HCT116 (cell line): ENCODE data around the gene MTA2. TPM values are rescaled to one million over a fixed set of nuclear protein-coding genes. Genes with fewer than 3 reads are reported as not detected.

Experiments
- ATAC-seq: fragments of 200-7000 bp; cut with Tn5 transposase; 2 replicates; pipeline ENCODE4 v1.9.1; 2020; ENCODE audit warnings: mild to moderate bottlenecking, moderate library complexity
- BruUV-seq: library from RNA; stranded (reverse); fragments of 400-500 nt; replicated peaks from 2 replicates; lab custom pipeline; 2021; lab: Mats Ljungman, UMichigan
- CTCF ChIA-PET: fragments of 300-600 bp; sonication (Branson Sonifier 250); formaldehyde crosslinking; loops from one replicate; lab custom pipeline; 2021; ENCODE audit warnings: antibody characterized with exemption; lab: Charles Lee
- POLR2A ChIA-PET: fragments of 300-600, 350-600 bp; sonication (Branson Sonifier 250); formaldehyde crosslinking; loops from one replicate; lab custom pipeline; 2021; ENCODE audit warnings: antibody characterized with exemption; lab: Charles Lee
- RAD21 ChIA-PET, 2 experiments: fragments of 300-600 bp; sonication (Branson Sonifier 250); formaldehyde crosslinking; loops; one replicate each; lab custom pipeline; 2023; ENCODE audit warnings: low total read pairs in 2 of 2; ENCODE audit not compliant: uncharacterized antibody in 2 of 2, unreplicated experiment in 2 of 2, low non-redundant PET in 1 of 2; lab: Charles Lee
- DNase-seq: peaks from one replicate; pipeline ENCODE4 v3.0.0-alpha.2; 2010; ENCODE audit warnings: low read depth, low spot score
- H2AFZ ChIP-seq: fragments of 200-600 bp; shearing (Covaris generic), sonication (generic); 2 replicates; pipeline ENCODE4 v1.6.1; 2017; ENCODE audit warnings: low read depth, mixed run types, mixed read lengths, antibody characterized with exemption, low read length; ENCODE audit not compliant: poor library complexity, severe bottlenecking
- H3K27ac ChIP-seq: 2 replicates; pipeline ENCODE4 v1.5.1; 2012; ENCODE audit warnings: low read depth, low read length
- H3K27me3 ChIP-seq: fragments of 200-600 bp; sonication (generic); 2 replicates; pipeline ENCODE4 v1.6.1; 2016; ENCODE audit warnings: mixed run types, low read length, mixed read lengths; ENCODE audit not compliant: insufficient read depth
- H3K36me3 ChIP-seq, 2 experiments: fragments of 200-500 bp in 1 of 2; fragments of 200-600 bp in 1 of 2; sonication (Bioruptor generic) in 1 of 2; sonication (generic) in 1 of 2; 2 replicates each; pipeline versions ENCODE4 v1.5.1 to v1.6.1; 2014 to 2016; ENCODE audit warnings: low read length in 2 of 2, inconsistent platforms in 1 of 2, mixed read lengths in 1 of 2, mixed run types in 1 of 2; ENCODE audit not compliant: insufficient read depth in 2 of 2, control insufficient read depth in 1 of 2
- H3K4me1 ChIP-seq, 2 experiments: fragments of 200-600 bp in 1 of 2; sonication (generic) in 1 of 2; 2 replicates each; pipeline versions ENCODE4 v1.5.1 to v1.6.1; 2012 to 2017; ENCODE audit warnings: low read length in 2 of 2, inconsistent platforms in 1 of 2, mild to moderate bottlenecking in 1 of 2, mixed read lengths in 1 of 2, mixed run types in 1 of 2, moderate library complexity in 1 of 2; ENCODE audit not compliant: insufficient read depth in 2 of 2, control insufficient read depth in 1 of 2
- H3K4me2 ChIP-seq: fragments of 200-600 bp; sonication (generic); 2 replicates; pipeline ENCODE4 v1.6.1; 2017; ENCODE audit warnings: mixed run types, low read length, mixed read lengths
- H3K4me3 ChIP-seq, 2 experiments: fragments of 200-600 bp in 1 of 2; sonication (generic) in 1 of 2; replicated peaks in 1 of 2; 2 replicates each; pipeline ENCODE4 v1.5.1; 2011 to 2016; ENCODE audit warnings: low read length in 2 of 2, control low read depth in 1 of 2, low read depth in 1 of 2, mild to moderate bottlenecking in 1 of 2, mixed read lengths in 1 of 2, mixed run types in 1 of 2
- H3K79me2 ChIP-seq: fragments of 200-600 bp; sonication (generic); 2 replicates; pipeline ENCODE4 v1.6.1; 2017; ENCODE audit warnings: mild to moderate bottlenecking, mixed run types, low read length, moderate library complexity, mixed read lengths; ENCODE audit not compliant: insufficient read depth
- H3K9ac ChIP-seq: fragments of 200-600 bp; sonication (generic); 2 replicates; pipeline ENCODE4 v1.6.1; 2016; ENCODE audit warnings: low read length, mixed read lengths
- H3K9me2 ChIP-seq: fragments of 200-600 bp; sonication (generic), shearing (Covaris generic); 2 replicates; pipeline ENCODE4 v1.6.1; 2017; ENCODE audit warnings: mixed run types, mild to moderate bottlenecking, moderate library complexity; ENCODE audit not compliant: insufficient read depth
- H3K9me3 ChIP-seq, 2 experiments: fragments of 200-500 bp in 1 of 2; fragments of 200-600 bp in 1 of 2; sonication (Bioruptor generic) in 1 of 2; sonication (generic) in 1 of 2; 2 replicates each; pipeline ENCODE4 v1.6.1; 2014 to 2017; ENCODE audit warnings: low read length in 2 of 2, mixed read lengths in 2 of 2, inconsistent platforms in 1 of 2, low read depth in 1 of 2, mild to moderate bottlenecking in 1 of 2, mixed run types in 1 of 2, moderate library complexity in 1 of 2; ENCODE audit not compliant: control insufficient read depth in 1 of 2, insufficient read depth in 1 of 2
- H4K20me1 ChIP-seq: fragments of 200-600 bp; sonication (generic), shearing (Covaris generic); 2 replicates; pipeline ENCODE4 v1.6.1; 2017; ENCODE audit warnings: mixed run types, mild to moderate bottlenecking, moderate library complexity; ENCODE audit not compliant: insufficient read depth
- ATF3 ChIP-seq: IDR thresholded peaks from 2 replicates; pipeline ENCODE4 v1.6.1; 2012
- CEBPB ChIP-seq: IDR thresholded peaks from 2 replicates; pipeline ENCODE4 v1.6.1; 2012; ENCODE audit warnings: low read depth
- EGR1 ChIP-seq: IDR thresholded peaks from 2 replicates; pipeline ENCODE4 v1.6.1; 2012; ENCODE audit warnings: low read depth
- EZH2phosphoT487 ChIP-seq: fragments of 200-600 bp; IDR thresholded peaks from 2 replicates; pipeline ENCODE4 v1.6.1; 2018; ENCODE audit warnings: antibody characterized with exemption, borderline replicate concordance
- FOSL1 ChIP-seq: IDR thresholded peaks from 2 replicates; pipeline ENCODE4 v1.6.1; 2012; ENCODE audit warnings: low read depth
- JUND ChIP-seq: IDR thresholded peaks from 2 replicates; pipeline ENCODE4 v1.6.1; 2012
- MAX ChIP-seq: IDR thresholded peaks from 2 replicates; pipeline ENCODE4 v1.6.1; 2012
- POLR2A ChIP-seq: IDR thresholded peaks from 2 replicates; pipeline ENCODE4 v1.7.0; 2011; ENCODE audit warnings: borderline replicate concordance; ENCODE audit not compliant: insufficient read depth, insufficient read length; ENCODE audit errors: extremely low read depth
- POLR2AphosphoS5 ChIP-seq: IDR thresholded peaks from 2 replicates; pipeline ENCODE4 v1.6.1; 2011; ENCODE audit warnings: mild to moderate bottlenecking, low read depth, low read length, moderate library complexity
- RAD21 ChIP-seq: IDR thresholded peaks from 2 replicates; pipeline ENCODE4 v1.6.1; 2012; ENCODE audit warnings: low read depth, mild to moderate bottlenecking
- REST ChIP-seq: IDR thresholded peaks from 2 replicates; pipeline ENCODE4 v1.6.1; 2012; ENCODE audit warnings: low read depth
- SP1 ChIP-seq: IDR thresholded peaks from 2 replicates; pipeline ENCODE4 v1.6.1; 2012; ENCODE audit warnings: low read depth
- SRF ChIP-seq: IDR thresholded peaks from 2 replicates; pipeline ENCODE4 v1.6.1; 2012; ENCODE audit warnings: low read depth
- TCF7L2 ChIP-seq: IDR thresholded peaks from 2 replicates; pipeline ENCODE4 v1.7.0; 2011; ENCODE audit warnings: borderline replicate concordance, inconsistent platforms; ENCODE audit not compliant: insufficient read depth, insufficient read length; ENCODE audit errors: extremely low read depth
- YY1 ChIP-seq: IDR thresholded peaks from 2 replicates; pipeline ENCODE4 v1.6.1; 2011; ENCODE audit warnings: low read length, low read depth, moderate library complexity, mild to moderate bottlenecking; ENCODE audit not compliant: insufficient replicate concordance; ENCODE audit errors: extremely low read depth
- ZFX ChIP-seq: fragments of 450-650 bp; IDR thresholded peaks from 2 replicates; pipeline ENCODE4 v1.6.1; 2017
- intact Hi-C: fragments of 100-400 bp; cut with micrococcal nuclease; formaldehyde crosslinking; loops from 2 replicates; pipeline ENCODE4 v1.10.0; 2022
- total RNA-seq: library from RNA; stranded (reverse); gene quantifications from one replicate; pipeline ENCODE4 v1.2.1, GENCODE V29; 2021; ENCODE audit not compliant: unreplicated experiment
- TF ChIP-seq, protein P1 (sequence below), 3 experiments: fragments of 200-600 bp in 1 of 3; sonication (generic) in 1 of 3; IDR thresholded peaks in 2 of 3; conservative IDR thresholded peaks in 1 of 3; 2 replicates each; pipeline ENCODE4 v1.5.1; 2012 to 2017; ENCODE audit warnings: low read depth in 2 of 3, low read length in 2 of 3, antibody characterized with exemption in 1 of 3, borderline replicate concordance in 1 of 3, control low read depth in 1 of 3, mild to moderate bottlenecking in 1 of 3, mixed read lengths in 1 of 3, mixed run types in 1 of 3, moderate library complexity in 1 of 3; ENCODE audit not compliant: insufficient read depth in 1 of 3
- TF ChIP-seq, protein P2 (sequence below): IDR thresholded peaks from 2 replicates; pipeline ENCODE4 v1.6.1; 2011; ENCODE audit warnings: mild to moderate bottlenecking, low read length, moderate library complexity; ENCODE audit not compliant: insufficient replicate concordance; ENCODE audit errors: extremely low read depth

Gene MTA2
- total RNA-seq, 1 experiment from 2014 or later, result 98.9 TPM

GRCh38 chr11:62648185-62648966 is 46.7 kb upstream of the MTA2 start:
- no peak for ATAC-seq
- intact Hi-C loops, result loop anchor here (5.0 kb wide), 1 partner anchor 36 kb away; the partner anchor contains the start of genes EML3 and ROM1
- BruUV-seq, result no TSS peak

More at GRCh38 chr11:62648185-62648966, 46.7 kb upstream of the MTA2 start:
- CTCF ChIA-PET, result interaction anchor here (1.6 kb wide), 1 partner anchor 224 kb away, joined by 4 read pairs; no protein-coding TSS in a partner anchor
- no peak for DNase-seq
- H3K4me2 ChIP-seq, result no peak overlapping the region
- POLR2A ChIA-PET, result interaction anchor here (0.8 to 14.1 kb wide), 2 partner anchors 17 to 193 kb away, joined by 3 to 195 read pairs; partner anchors contain the start of genes C11orf98 and CSKMT
- no peaks in the 10 kb centered on the region for H3K27me3 ChIP-seq
- H3K9me3 ChIP-seq, result no peaks in the 10 kb centered on the region
- no peak overlapping the region for H3K4me3 ChIP-seq
- H3K4me1 ChIP-seq, result peaks cover 12 to 30% of the 10 kb centered on the region in 2 experiments
- no peak overlapping the region for H3K9ac ChIP-seq
- peaks cover 63% of the 10 kb centered on the region for H3K79me2 ChIP-seq
- no peaks in the 10 kb centered on the region for H3K9me2 ChIP-seq
- RAD21 ChIA-PET, result no interaction called here
- H3K27ac ChIP-seq, result no peak overlapping the region; the same call in 1 of the 2 replicates
- H4K20me1 ChIP-seq, result no peaks in the 10 kb centered on the region
- TF ChIP-seq POLR2A, result no peak
- TF ChIP-seq POLR2AphosphoS5, result no peak
- no peak for TF ChIP-seq JUND
- TF ChIP-seq EZH2phosphoT487, result no peak
- no peak for TF ChIP-seq SP1
- TF ChIP-seq TCF7L2, result no peak
- TF ChIP-seq MAX, result no peak
- no peak for TF ChIP-seq CEBPB
- no peak for TF ChIP-seq SRF
- TF ChIP-seq EGR1, result no peak
- TF ChIP-seq YY1, result no peak
- TF ChIP-seq RAD21, result no peak
- TF ChIP-seq, protein P1, sequence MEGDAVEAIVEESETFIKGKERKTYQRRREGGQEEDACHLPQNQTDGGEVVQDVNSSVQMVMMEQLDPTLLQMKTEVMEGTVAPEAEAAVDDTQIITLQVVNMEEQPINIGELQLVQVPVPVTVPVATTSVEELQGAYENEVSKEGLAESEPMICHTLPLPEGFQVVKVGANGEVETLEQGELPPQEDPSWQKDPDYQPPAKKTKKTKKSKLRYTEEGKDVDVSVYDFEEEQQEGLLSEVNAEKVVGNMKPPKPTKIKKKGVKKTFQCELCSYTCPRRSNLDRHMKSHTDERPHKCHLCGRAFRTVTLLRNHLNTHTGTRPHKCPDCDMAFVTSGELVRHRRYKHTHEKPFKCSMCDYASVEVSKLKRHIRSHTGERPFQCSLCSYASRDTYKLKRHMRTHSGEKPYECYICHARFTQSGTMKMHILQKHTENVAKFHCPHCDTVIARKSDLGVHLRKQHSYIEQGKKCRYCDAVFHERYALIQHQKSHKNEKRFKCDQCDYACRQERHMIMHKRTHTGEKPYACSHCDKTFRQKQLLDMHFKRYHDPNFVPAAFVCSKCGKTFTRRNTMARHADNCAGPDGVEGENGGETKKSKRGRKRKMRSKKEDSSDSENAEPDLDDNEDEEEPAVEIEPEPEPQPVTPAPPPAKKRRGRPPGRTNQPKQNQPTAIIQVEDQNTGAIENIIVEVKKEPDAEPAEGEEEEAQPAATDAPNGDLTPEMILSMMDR (IDR thresholded peaks at IDR 0.05 in 2 of 3, conservative IDR thresholded peaks at IDR 0.05 in 1 of 3; ENCODE audit: borderline replicate concordance in 1 of 3, insufficient read depth in 1 of 3, low read depth in 2 of 3, low read length in 2 of 3), result no peak
- TF ChIP-seq, protein P2, sequence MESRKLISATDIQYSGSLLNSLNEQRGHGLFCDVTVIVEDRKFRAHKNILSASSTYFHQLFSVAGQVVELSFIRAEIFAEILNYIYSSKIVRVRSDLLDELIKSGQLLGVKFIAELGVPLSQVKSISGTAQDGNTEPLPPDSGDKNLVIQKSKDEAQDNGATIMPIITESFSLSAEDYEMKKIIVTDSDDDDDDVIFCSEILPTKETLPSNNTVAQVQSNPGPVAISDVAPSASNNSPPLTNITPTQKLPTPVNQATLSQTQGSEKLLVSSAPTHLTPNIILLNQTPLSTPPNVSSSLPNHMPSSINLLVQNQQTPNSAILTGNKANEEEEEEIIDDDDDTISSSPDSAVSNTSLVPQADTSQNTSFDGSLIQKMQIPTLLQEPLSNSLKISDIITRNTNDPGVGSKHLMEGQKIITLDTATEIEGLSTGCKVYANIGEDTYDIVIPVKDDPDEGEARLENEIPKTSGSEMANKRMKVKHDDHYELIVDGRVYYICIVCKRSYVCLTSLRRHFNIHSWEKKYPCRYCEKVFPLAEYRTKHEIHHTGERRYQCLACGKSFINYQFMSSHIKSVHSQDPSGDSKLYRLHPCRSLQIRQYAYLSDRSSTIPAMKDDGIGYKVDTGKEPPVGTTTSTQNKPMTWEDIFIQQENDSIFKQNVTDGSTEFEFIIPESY, result no peak
- no peak for TF ChIP-seq FOSL1
- TF ChIP-seq ATF3, result no peak
- TF ChIP-seq ZFX, result no peak
- TF ChIP-seq REST, result no peak
- peaks cover 10 to 16% of the 10 kb centered on the region in 2 experiments; a peak in 3 of 4 replicates for H3K36me3 ChIP-seq
- no peak overlapping the region for H2AFZ ChIP-seq
